ENCODE measurements around the gene ADH1C.
"Not testable (repeated sequence)": the region's sequence is repeated elsewhere in the genome, so short reads cannot be mapped to it uniquely, and the experiment has no call there.

ADH1C gene

GRCh38 chr4:99356992-99357391 lies 4.4 kb upstream of the ADH1C start:
- DNase-seq: no peak

- DNase-seq: peak; percentile 10
Observed at GRCh38 chr4:99356149-99356548, 3.6 kb upstream of the ADH1C start.

GRCh38 chr4:99351487-99351886 lies 1.1 kb downstream of the ADH1C start:
- DNase-seq: no peak

- DNase-seq: no peak
Observed at GRCh38 chr4:99349338-99349737, 3.2 kb downstream of the ADH1C start.

- DNase-seq: not testable (repeated sequence)
Observed at GRCh38 chr4:99342624-99343023, 9.9 kb downstream of the ADH1C start.

GRCh38 chr4:99341426-99341825 lies 11.1 kb downstream of the ADH1C start:
- no peak for DNase-seq

- no peak for DNase-seq
Observed at GRCh38 chr4:99339172-99339571, 13.4 kb downstream of the ADH1C start.

GRCh38 chr4:99336553-99336952 lies 16.0 kb downstream of the ADH1C start:
- no peak for DNase-seq

- DNase-seq: no peak
Observed at GRCh38 chr4:99334880-99335279, 17.7 kb downstream of the ADH1C start.

GRCh38 chr4:99330648-99331047 lies 21.9 kb downstream of the ADH1C start:
- no peak for DNase-seq

- no peak for DNase-seq
Observed at GRCh38 chr4:99329876-99330275, 22.7 kb downstream of the ADH1C start.

- no peak for DNase-seq
Observed at GRCh38 chr4:99324979-99325378, 27.6 kb downstream of the ADH1C start.

GRCh38 chr4:99324361-99324760 lies 28.2 kb downstream of the ADH1C start:
- no peak for DNase-seq

GRCh38 chr4:99323756-99324155 lies 28.8 kb downstream of the ADH1C start:
- no peak for DNase-seq

- no peak for DNase-seq
Observed at GRCh38 chr4:99321241-99322191, 31.0 kb downstream of the ADH1C start, which contains the start of gene ADH1B. TSS of gene ADH1B (minus strand) at chr4:99321401. CDS start at chr4:99321331, 70 bp downstream.

GRCh38 chr4:99317811-99318210 lies 34.7 kb downstream of the ADH1C start:
- not testable (repeated sequence) for DNase-seq

GRCh38 chr4:99317354-99317753 lies 35.2 kb downstream of the ADH1C start:
- DNase-seq: no peak

- no peak for DNase-seq
Observed at GRCh38 chr4:99315839-99316238, 36.7 kb downstream of the ADH1C start.

- no peak for DNase-seq
Observed at GRCh38 chr4:99314211-99314610, 38.3 kb downstream of the ADH1C start.

- no peak for DNase-seq
Observed at GRCh38 chr4:99310389-99310788, 42.2 kb downstream of the ADH1C start.

GRCh38 chr4:99305638-99306400 lies 46.7 kb downstream of the ADH1C start:
- no peak for DNase-seq

GRCh38 chr4:99301376-99302164 lies 51.0 kb downstream of the ADH1C start:
- DNase-seq: no peak

GRCh38 chr4:99300934-99301333 lies 51.6 kb downstream of the ADH1C start:
- no peak for DNase-seq

All from activated CD4-positive, alpha-beta T cell treated with anti-CD3 and anti-CD28 coated beads, Interleukin-2, amount 50 U/mL, for 16 hours (primary cell).